Activated CD4-positive, alpha-beta T cell treated with anti-CD3 and anti-CD28 coated beads, Interleukin-2, amount 10 ng/mL, durations not matched to agents 24 days and 14 days (primary cell): Measurements from ENCODE around the gene FAM83B. TPM values are rescaled to one million over a fixed set of nuclear protein-coding genes. Genes with fewer than 3 reads are reported as not detected.

Experiments used
- DNase-seq: peaks from one replicate; pipeline ENCODE4 v3.0.0; 2022
- H3K27ac Mint-ChIP-seq: one replicate; pipeline ENCODE4 v1.8.0; 2022; ENCODE audit warnings: mild to moderate bottlenecking, mixed read lengths
- H3K27me3 Mint-ChIP-seq: one replicate; pipeline ENCODE4 v1.8.0; 2022; ENCODE audit warnings: mixed read lengths
- H3K36me3 Mint-ChIP-seq: one replicate; pipeline ENCODE4 v1.8.0; 2022; ENCODE audit warnings: low read depth, mild to moderate bottlenecking, mixed read lengths
- H3K4me1 Mint-ChIP-seq: one replicate; pipeline ENCODE4 v1.8.0; 2021; ENCODE audit warnings: mixed read lengths
- H3K4me3 Mint-ChIP-seq: one replicate; pipeline ENCODE4 v1.8.0; 2022; ENCODE audit warnings: mild to moderate bottlenecking, moderate library complexity, mixed read lengths
- H3K9me3 Mint-ChIP-seq: one replicate; pipeline ENCODE4 v1.8.0; 2021; ENCODE audit warnings: mixed read lengths
- intact Hi-C: fragments of 100-400 bp; cut with micrococcal nuclease; formaldehyde crosslinking; loops from one replicate; pipeline ENCODE4 v1.15.1; 2023
- total RNA-seq: library from RNA; stranded (reverse); gene quantifications from 2 replicates; pipeline ENCODE4 v1.2.3, GENCODE V29; 2022

Gene FAM83B
- total RNA-seq, 1 donor from 2014 or later = not detected

- no peaks in the 10 kb centered on the region for H3K27me3 Mint-ChIP-seq
- no peak overlapping the region for H3K4me3 Mint-ChIP-seq
- no peak for DNase-seq
- H3K36me3 Mint-ChIP-seq = no peaks in the 10 kb centered on the region
- intact Hi-C loops = no loop called here
- H3K9me3 Mint-ChIP-seq = no peaks in the 10 kb centered on the region
- H3K27ac Mint-ChIP-seq = no peak overlapping the region
- no peaks in the 10 kb centered on the region for H3K4me1 Mint-ChIP-seq
These were observed 51.1 kb downstream of the FAM83B start for GRCh38 chr6:54897462-54898189.

- intact Hi-C loops = no loop called here
- Mint-ChIP-seq H3K27ac (no peak overlapping the region), H3K27me3 (no peaks in the 10 kb centered on the region), H3K36me3 (no peaks in the 10 kb centered on the region), H3K9me3 (no peaks in the 10 kb centered on the region), H3K4me1 (no peaks in the 10 kb centered on the region), H3K4me3 (no peak overlapping the region)
- DNase-seq = no peak
These were observed 52.2 kb downstream of the FAM83B start for GRCh38 chr6:54898767-54899166.

- intact Hi-C loops = no loop called here
- Mint-ChIP-seq H3K4me3 (no peak overlapping the region), H3K27ac (no peak overlapping the region)
These were observed 52.9 kb downstream of the FAM83B start for GRCh38 chr6:54899442-54899841.

GRCh38 chr6:54899986-54900385 lies 53.4 kb downstream of the FAM83B start:
- H3K4me3 Mint-ChIP-seq = no peak overlapping the region
- intact Hi-C loops = no loop called here
- H3K4me1 Mint-ChIP-seq = no peaks in the 10 kb centered on the region
- H3K27me3 Mint-ChIP-seq = no peaks in the 10 kb centered on the region
- H3K27ac Mint-ChIP-seq = no peak overlapping the region
- H3K9me3 Mint-ChIP-seq = no peaks in the 10 kb centered on the region
- H3K36me3 Mint-ChIP-seq = no peaks in the 10 kb centered on the region
- DNase-seq = no peak

More at GRCh38 chr6:54899442-54899841, 52.9 kb downstream of the FAM83B start:
- Mint-ChIP-seq H3K27me3 (no peaks in the 10 kb centered on the region), H3K9me3 (no peaks in the 10 kb centered on the region), H3K4me1 (no peaks in the 10 kb centered on the region), H3K36me3 (no peaks in the 10 kb centered on the region)
- no peak for DNase-seq

GRCh38 chr6:54900666-54901065 lies 54.1 kb downstream of the FAM83B start:
- Mint-ChIP-seq H3K27ac (no peak overlapping the region), H3K4me1 (no peaks in the 10 kb centered on the region)
- intact Hi-C loops = no loop called here

GRCh38 chr6:54903884-54904283 lies 57.3 kb downstream of the FAM83B start:
- H3K4me1 Mint-ChIP-seq = no peaks in the 10 kb centered on the region
- H3K36me3 Mint-ChIP-seq = no peaks in the 10 kb centered on the region
- DNase-seq = no peak
- no peak overlapping the region for H3K27ac Mint-ChIP-seq
- H3K9me3 Mint-ChIP-seq = no peaks in the 10 kb centered on the region
- H3K27me3 Mint-ChIP-seq = no peaks in the 10 kb centered on the region
- intact Hi-C loops = no loop called here
- H3K4me3 Mint-ChIP-seq = no peak overlapping the region

More at GRCh38 chr6:54900666-54901065, 54.1 kb downstream of the FAM83B start:
- Mint-ChIP-seq H3K36me3 (no peaks in the 10 kb centered on the region), H3K27me3 (no peaks in the 10 kb centered on the region), H3K4me3 (no peak overlapping the region), H3K9me3 (no peaks in the 10 kb centered on the region)
- DNase-seq = no peak

GRCh38 chr6:54907355-54907754 lies 60.8 kb downstream of the FAM83B start:
- intact Hi-C loops = no loop called here
- no peaks in the 10 kb centered on the region for H3K27me3 Mint-ChIP-seq
- no peaks in the 10 kb centered on the region for H3K4me1 Mint-ChIP-seq
- DNase-seq = no peak
- no peak overlapping the region for H3K4me3 Mint-ChIP-seq
- no peaks in the 10 kb centered on the region for H3K36me3 Mint-ChIP-seq
- no peak overlapping the region for H3K27ac Mint-ChIP-seq
- H3K9me3 Mint-ChIP-seq = no peaks in the 10 kb centered on the region

- H3K36me3 Mint-ChIP-seq = no peaks in the 10 kb centered on the region
- H3K27me3 Mint-ChIP-seq = no peaks in the 10 kb centered on the region
- no peak overlapping the region for H3K27ac Mint-ChIP-seq
- intact Hi-C loops = no loop called here
- no peak overlapping the region for H3K4me3 Mint-ChIP-seq
- H3K4me1 Mint-ChIP-seq = no peaks in the 10 kb centered on the region
- H3K9me3 Mint-ChIP-seq = no peaks in the 10 kb centered on the region
- DNase-seq = no peak
These were observed 62.6 kb downstream of the FAM83B start for GRCh38 chr6:54909184-54909583.

GRCh38 chr6:54910431-54910884 lies 63.9 kb downstream of the FAM83B start:
- no peaks in the 10 kb centered on the region for H3K4me1 Mint-ChIP-seq
- H3K36me3 Mint-ChIP-seq = no peaks in the 10 kb centered on the region
- intact Hi-C loops = no loop called here
- H3K4me3 Mint-ChIP-seq = no peak overlapping the region
- no peaks in the 10 kb centered on the region for H3K9me3 Mint-ChIP-seq
- H3K27ac Mint-ChIP-seq = no peak overlapping the region
- no peak for DNase-seq
- no peaks in the 10 kb centered on the region for H3K27me3 Mint-ChIP-seq

GRCh38 chr6:54910921-54911320 lies 64.3 kb downstream of the FAM83B start:
- no peaks in the 10 kb centered on the region for H3K27me3 Mint-ChIP-seq
- H3K4me1 Mint-ChIP-seq = no peaks in the 10 kb centered on the region
- intact Hi-C loops = no loop called here
- H3K36me3 Mint-ChIP-seq = no peaks in the 10 kb centered on the region
- no peak for DNase-seq
- H3K9me3 Mint-ChIP-seq = no peaks in the 10 kb centered on the region
- H3K4me3 Mint-ChIP-seq = no peak overlapping the region
- H3K27ac Mint-ChIP-seq = no peak overlapping the region

GRCh38 chr6:54913211-54913610 lies 66.6 kb downstream of the FAM83B start:
- H3K27ac Mint-ChIP-seq = no peak overlapping the region
- intact Hi-C loops = no loop called here
- no peaks in the 10 kb centered on the region for H3K9me3 Mint-ChIP-seq
- no peaks in the 10 kb centered on the region for H3K27me3 Mint-ChIP-seq
- no peaks in the 10 kb centered on the region for H3K4me1 Mint-ChIP-seq
- H3K36me3 Mint-ChIP-seq = no peaks in the 10 kb centered on the region
- DNase-seq = no peak
- H3K4me3 Mint-ChIP-seq = no peak overlapping the region

GRCh38 chr6:54916858-54917257 lies 70.3 kb downstream of the FAM83B start:
- no peaks in the 10 kb centered on the region for H3K4me1 Mint-ChIP-seq
- H3K4me3 Mint-ChIP-seq = no peak overlapping the region
- H3K9me3 Mint-ChIP-seq = no peaks in the 10 kb centered on the region
- intact Hi-C loops = no loop called here
- DNase-seq = no peak
- no peak overlapping the region for H3K27ac Mint-ChIP-seq
- no peaks in the 10 kb centered on the region for H3K27me3 Mint-ChIP-seq
- H3K36me3 Mint-ChIP-seq = no peaks in the 10 kb centered on the region

- Mint-ChIP-seq H3K27ac (no peak overlapping the region), H3K36me3 (no peaks in the 10 kb centered on the region), H3K4me1 (no peaks in the 10 kb centered on the region), H3K4me3 (no peak overlapping the region), H3K9me3 (no peaks in the 10 kb centered on the region), H3K27me3 (no peaks in the 10 kb centered on the region)
- no peak for DNase-seq
- intact Hi-C loops = no loop called here
These were observed 74.1 kb downstream of the FAM83B start for GRCh38 chr6:54920628-54921027.

- no peak for DNase-seq
- H3K4me3 Mint-ChIP-seq = no peak overlapping the region
- H3K4me1 Mint-ChIP-seq = no peaks in the 10 kb centered on the region
- no peaks in the 10 kb centered on the region for H3K36me3 Mint-ChIP-seq
- no peaks in the 10 kb centered on the region for H3K9me3 Mint-ChIP-seq
- intact Hi-C loops = no loop called here
- H3K27me3 Mint-ChIP-seq = no peaks in the 10 kb centered on the region
- no peak overlapping the region for H3K27ac Mint-ChIP-seq
These were observed 75.3 kb downstream of the FAM83B start for GRCh38 chr6:54921891-54922290.
